Measurements from ENCODE around the gene DNMT3A. TPM values are rescaled to one million over a fixed set of nuclear protein-coding genes. Genes with fewer than 3 reads are reported as not detected.
A peak's percentile ranks its signal among the peaks of the same experiment; 100 is the strongest.

Gene DNMT3A
- total and polyA plus RNA-seq, 2 donors from 2014 or later: 6.5 to 31.4 TPM

GRCh38 chr2:25279091-25279651, 62.6 kb downstream of the DNMT3A start:
- intact Hi-C loops (cut with DNase I): no loop called here

DNA sequence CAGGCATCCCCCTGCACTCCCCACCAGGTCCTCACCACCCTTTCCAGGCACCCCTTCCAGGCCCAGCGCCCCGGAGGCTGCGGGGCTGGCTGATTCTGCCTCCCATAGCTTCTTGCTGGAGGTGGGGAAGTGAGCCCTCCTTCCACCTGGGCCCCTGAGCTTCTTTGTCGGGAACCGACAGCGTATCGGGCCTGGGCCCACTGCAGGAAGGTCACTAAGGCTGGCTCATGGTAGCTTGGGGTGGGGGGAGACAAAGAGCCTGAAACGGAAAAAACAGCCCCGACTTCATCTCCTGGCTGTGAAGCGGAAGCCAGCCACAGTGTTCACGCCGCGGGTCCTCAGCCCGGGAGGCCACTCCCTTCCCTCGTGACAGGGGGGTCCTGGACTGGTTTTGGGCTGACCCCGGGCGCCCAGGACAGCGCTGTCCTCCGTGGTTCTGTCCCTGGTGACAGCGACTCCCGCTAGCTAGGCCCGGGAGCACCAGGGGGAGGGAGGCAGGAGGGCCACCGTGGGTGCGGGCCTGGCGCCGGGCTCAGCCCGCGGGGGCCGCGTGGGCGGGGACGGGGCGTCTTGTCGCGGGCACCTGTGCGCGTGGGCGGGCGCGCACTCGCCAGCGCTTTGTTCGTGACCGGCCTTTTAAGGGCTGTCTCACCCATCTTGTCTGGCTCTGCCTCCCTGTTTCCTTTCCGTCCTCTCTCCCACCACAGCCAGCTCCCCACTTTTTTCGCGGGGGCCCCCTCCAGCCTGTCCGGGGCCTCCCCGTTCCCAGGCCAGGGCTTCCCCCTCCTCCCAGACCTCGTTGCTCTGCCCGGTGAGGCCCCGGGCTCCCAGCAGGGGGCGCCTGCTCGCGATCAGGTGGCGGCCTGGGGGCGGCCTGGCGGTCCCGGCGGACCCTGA, 64.9 kb downstream of the DNMT3A start:
- peak overlapping the region in 1 of 3 donors; percentile 38 for H3K4me3 ChIP-seq (ENCODE audit: low read length in 3 of 3)
- peaks cover 0 to 18% (median 8%) of the 10 kb centered on the region in 3 donors for H3K4me1 ChIP-seq (ENCODE audit: control insufficient read depth in 2 of 3, insufficient read depth in 2 of 3, low read depth in 1 of 3, low read length in 3 of 3)
- H3K27me3 ChIP-seq (ENCODE audit: control insufficient read depth, insufficient read depth, low read length): no peaks in the 10 kb centered on the region
- FAIRE-seq (no peak), DNase-seq (peak; percentile 86 to 91 (median 90))
- H3K27ac ChIP-seq (ENCODE audit: low read depth in 2 of 2, low read length in 2 of 2): peak overlapping the region; percentile 35 to 60
- intact Hi-C loops (cut with DNase I): no loop called here
- peak overlapping the region in 2 of 3 donors; percentile 3 to 58 for H3K9ac ChIP-seq (ENCODE audit: low read length in 3 of 3)
- TF ChIP-seq CTCF (IDR thresholded peaks at IDR 0.05; ENCODE audit: borderline replicate concordance, extremely low read depth, insufficient read depth): peak; percentile 69
- H3K36me3 ChIP-seq (ENCODE audit: control insufficient read depth in 2 of 3, insufficient read depth in 3 of 3, low read length in 3 of 3): peaks cover 2 to 10% (median 8%) of the 10 kb centered on the region in 3 donors
- H3K9me3 ChIP-seq (ENCODE audit: control insufficient read depth in 2 of 3, insufficient read depth in 1 of 3, low read length in 3 of 3): no peaks in the 10 kb centered on the region

More at GRCh38 chr2:25279091-25279651, 62.6 kb downstream of the DNMT3A start:
- Histone ChIP-seq H3K27me3 (ENCODE audit: control insufficient read depth, insufficient read depth, low read length) (no peaks in the 10 kb centered on the region), H3K36me3 (ENCODE audit: control insufficient read depth in 2 of 3, insufficient read depth in 3 of 3, low read length in 3 of 3) (peaks cover 2 to 10% (median 9%) of the 10 kb centered on the region in 3 donors), H3K4me1 (ENCODE audit: control insufficient read depth in 2 of 3, insufficient read depth in 2 of 3, low read depth in 1 of 3, low read length in 3 of 3) (peaks cover 0 to 16% (median 8%) of the 10 kb centered on the region in 3 donors), H3K4me3 (ENCODE audit: low read length in 3 of 3) (no peak overlapping the region), H3K9ac (ENCODE audit: low read length in 3 of 3) (peak overlapping the region in 1 of 3 donors; percentile 48), H3K27ac (ENCODE audit: low read depth in 2 of 2, low read length in 2 of 2) (peak overlapping the region in 1 of 2 donors; percentile 55), H3K9me3 (ENCODE audit: control insufficient read depth in 2 of 3, insufficient read depth in 1 of 3, low read length in 3 of 3) (no peaks in the 10 kb centered on the region)
- no peak for TF ChIP-seq CTCF (IDR thresholded peaks at IDR 0.05; ENCODE audit: borderline replicate concordance, extremely low read depth, insufficient read depth)
- DNase-seq (peak in 2 of 5 donors; percentile 44 to 83), FAIRE-seq (no peak)

- peaks cover 0 to 8% (median 2%) of the 10 kb centered on the region in 3 donors for H3K36me3 ChIP-seq (ENCODE audit: control insufficient read depth in 2 of 3, insufficient read depth in 3 of 3, low read length in 3 of 3)
- H3K27ac ChIP-seq (ENCODE audit: low read depth in 2 of 2, low read length in 2 of 2): peak overlapping the region in 1 of 2 donors; percentile 29
- intact Hi-C loops (cut with DNase I): no loop called here
- H3K4me1 ChIP-seq (ENCODE audit: control insufficient read depth in 2 of 3, insufficient read depth in 2 of 3, low read depth in 1 of 3, low read length in 3 of 3): peaks cover 0 to 18% (median 8%) of the 10 kb centered on the region in 3 donors
- no peaks in the 10 kb centered on the region for H3K27me3 ChIP-seq (ENCODE audit: control insufficient read depth, insufficient read depth, low read length)
- H3K4me3 ChIP-seq (ENCODE audit: low read length in 3 of 3): no peak overlapping the region
- no peak for FAIRE-seq
- DNase-seq: no peak
- H3K9me3 ChIP-seq (ENCODE audit: control insufficient read depth in 2 of 3, insufficient read depth in 1 of 3, low read length in 3 of 3): no peaks in the 10 kb centered on the region
- TF ChIP-seq CTCF (IDR thresholded peaks at IDR 0.05; ENCODE audit: borderline replicate concordance, extremely low read depth, insufficient read depth): no peak
- H3K9ac ChIP-seq (ENCODE audit: low read length in 3 of 3): no peak overlapping the region
Measured at GRCh38 chr2:25275575-25275965, 66.2 kb downstream of the DNMT3A start.
